ENCODE data around the gene WDR45B. TPM values are rescaled to one million over a fixed set of nuclear protein-coding genes. Genes with fewer than 3 reads are reported as not detected.

Gene WDR45B
- polyA plus RNA-seq, 1 of the 3 experiments (the other 2 are of a cell fraction), result 171 TPM

- Histone ChIP-seq H3F3A (replicated peaks; ENCODE audit: insufficient read depth) (peaks cover 13% of the 10 kb centered on the region), H3K27me3 (ENCODE audit: insufficient read depth) (no peaks in the 10 kb centered on the region), H3K36me3 (replicated peaks in 1 of 2; ENCODE audit: control insufficient read depth in 1 of 2, insufficient read depth in 2 of 2, low read length in 1 of 2) (peaks cover 55 to 75% of the 10 kb centered on the region in 2 experiments), H3K4me1 (ENCODE audit: control insufficient read depth in 1 of 2, insufficient read depth in 2 of 2, low read depth in 1 of 2, low read length in 1 of 2) (no peaks in the 10 kb centered on the region; a peak in 1 of 4 replicates), H3K4me3 (ENCODE audit: low read depth in 2 of 2, low read length in 1 of 2) (no peak overlapping the region), H3K9me2 (no peaks in the 10 kb centered on the region), H3K9me3 (no peaks in the 10 kb centered on the region), H3K79me2 (ENCODE audit: insufficient read depth) (peaks cover 18% of the 10 kb centered on the region), H3K27ac (ENCODE audit: low read depth in 2 of 2, low read length in 1 of 2) (no peak overlapping the region), H3K4me2 (no peak overlapping the region), H3K9ac (no peak overlapping the region), H4K20me1 (ENCODE audit: insufficient read depth) (no peaks in the 10 kb centered on the region), H2AFZ (ENCODE audit: low read depth) (no peak overlapping the region)
- CTCF ChIA-PET, result interaction anchor here (1.0 to 1.5 kb wide), 2 partner anchors 10 to 20 kb away, joined by 3 to 4 read pairs; no protein-coding TSS in a partner anchor
- TF ChIP-seq, protein P1, sequence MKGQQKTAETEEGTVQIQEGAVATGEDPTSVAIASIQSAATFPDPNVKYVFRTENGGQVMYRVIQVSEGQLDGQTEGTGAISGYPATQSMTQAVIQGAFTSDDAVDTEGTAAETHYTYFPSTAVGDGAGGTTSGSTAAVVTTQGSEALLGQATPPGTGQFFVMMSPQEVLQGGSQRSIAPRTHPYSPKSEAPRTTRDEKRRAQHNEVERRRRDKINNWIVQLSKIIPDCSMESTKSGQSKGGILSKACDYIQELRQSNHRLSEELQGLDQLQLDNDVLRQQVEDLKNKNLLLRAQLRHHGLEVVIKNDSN (IDR thresholded peaks at IDR 0.05; ENCODE audit: borderline replicate concordance, low read depth), result no peak
- TF ChIP-seq JUND (IDR thresholded peaks at IDR 0.05) (no peak), POLR2AphosphoS5 (IDR thresholded peaks at IDR 0.05; ENCODE audit: low read depth, low read length) (no peak), MXI1 (IDR thresholded peaks at IDR 0.05; ENCODE audit: low read depth, low read length) (no peak), TEAD4 (IDR thresholded peaks at IDR 0.05; ENCODE audit: borderline replicate concordance, insufficient read depth) (no peak), RFX5 (IDR thresholded peaks at IDR 0.05; ENCODE audit: low read length) (no peak), GABPA (IDR thresholded peaks at IDR 0.05; ENCODE audit: low read depth) (no peak), REST (IDR thresholded peaks at IDR 0.05; ENCODE audit: low read depth, low read length) (no peak), GATA2 (CRISPR knock-in tag; IDR thresholded peaks at IDR 0.05) (no peak), FOXJ3 (CRISPR knock-in tag; IDR thresholded peaks at IDR 0.05) (no peak), CHD2 (IDR thresholded peaks at IDR 0.05; ENCODE audit: low read length, partially characterized antibody) (no peak), RAD21 (IDR thresholded peaks at IDR 0.05; ENCODE audit: low read length) (no peak), TAF1 (IDR thresholded peaks at IDR 0.05; ENCODE audit: borderline replicate concordance, low read depth, low read length) (no peak), NFIC (IDR thresholded peaks at IDR 0.05; ENCODE audit: borderline replicate concordance) (no peak), SMC3 (IDR thresholded peaks at IDR 0.05; ENCODE audit: low read depth, low read length) (no peak), CTCF (IDR thresholded peaks at IDR 0.05) (no peak), TCF12 (IDR thresholded peaks at IDR 0.05) (no peak), RXRA (IDR thresholded peaks at IDR 0.05; ENCODE audit: borderline replicate concordance, low read depth) (no peak)
- TF ChIP-seq, protein P2, sequence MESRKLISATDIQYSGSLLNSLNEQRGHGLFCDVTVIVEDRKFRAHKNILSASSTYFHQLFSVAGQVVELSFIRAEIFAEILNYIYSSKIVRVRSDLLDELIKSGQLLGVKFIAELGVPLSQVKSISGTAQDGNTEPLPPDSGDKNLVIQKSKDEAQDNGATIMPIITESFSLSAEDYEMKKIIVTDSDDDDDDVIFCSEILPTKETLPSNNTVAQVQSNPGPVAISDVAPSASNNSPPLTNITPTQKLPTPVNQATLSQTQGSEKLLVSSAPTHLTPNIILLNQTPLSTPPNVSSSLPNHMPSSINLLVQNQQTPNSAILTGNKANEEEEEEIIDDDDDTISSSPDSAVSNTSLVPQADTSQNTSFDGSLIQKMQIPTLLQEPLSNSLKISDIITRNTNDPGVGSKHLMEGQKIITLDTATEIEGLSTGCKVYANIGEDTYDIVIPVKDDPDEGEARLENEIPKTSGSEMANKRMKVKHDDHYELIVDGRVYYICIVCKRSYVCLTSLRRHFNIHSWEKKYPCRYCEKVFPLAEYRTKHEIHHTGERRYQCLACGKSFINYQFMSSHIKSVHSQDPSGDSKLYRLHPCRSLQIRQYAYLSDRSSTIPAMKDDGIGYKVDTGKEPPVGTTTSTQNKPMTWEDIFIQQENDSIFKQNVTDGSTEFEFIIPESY (IDR thresholded peaks at IDR 0.05; ENCODE audit: borderline replicate concordance, low read depth), result no peak
- TF ChIP-seq, protein P3, sequence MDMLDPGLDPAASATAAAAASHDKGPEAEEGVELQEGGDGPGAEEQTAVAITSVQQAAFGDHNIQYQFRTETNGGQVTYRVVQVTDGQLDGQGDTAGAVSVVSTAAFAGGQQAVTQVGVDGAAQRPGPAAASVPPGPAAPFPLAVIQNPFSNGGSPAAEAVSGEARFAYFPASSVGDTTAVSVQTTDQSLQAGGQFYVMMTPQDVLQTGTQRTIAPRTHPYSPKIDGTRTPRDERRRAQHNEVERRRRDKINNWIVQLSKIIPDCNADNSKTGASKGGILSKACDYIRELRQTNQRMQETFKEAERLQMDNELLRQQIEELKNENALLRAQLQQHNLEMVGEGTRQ (IDR thresholded peaks at IDR 0.05; ENCODE audit: borderline replicate concordance, low read depth, low read length), result no peak
- DNase-seq, result peak; percentile 34
- POLR2A ChIA-PET, result no interaction called here
- 97% methylated on average over 24 of the region's 24 CpGs for WGBS (ENCODE audit: low lambda C conversion rate)
Measured at GRCh38 chr17:82601447-82602000, 46.7 kb downstream of the WDR45B start.

Measured in SK-N-SH (cell line).